Pancreas (tissue), 10 donors: ENCODE data around the gene HAUS7. TPM values are rescaled to one million over a fixed set of nuclear protein-coding genes. Genes with fewer than 3 reads are reported as not detected.

Source experiments
- ATAC-seq, 4 donors: fragments of 200-7000 bp; cut with Tn5 transposase; one replicate each; pipeline versions ENCODE4 v1.8.0 to v1.9.1; 2020; ENCODE audit warnings: mild to moderate bottlenecking in 4 of 4, moderate library complexity in 4 of 4
- DNase-seq, 6 donors: peaks; one replicate each; pipeline ENCODE4 v3.0.0-alpha.2; 2020
- FAIRE-seq: peaks from 2 replicates; lab custom pipeline; 2012; peaks lifted over from hg19 to GRCh38; lab: Jason Lieb, UNC
- H3K27ac ChIP-seq, 4 donors: fragments of 200-600 bp; sonication (generic); 1 replicate in 3 of 4; 2 replicates in 1 of 4; pipeline versions ENCODE4 v1.5.0 to v1.8.0; 2020
- H3K27me3 ChIP-seq, 4 donors: fragments of 200-600 bp; one replicate each; pipeline ENCODE4 v1.8.0; 2021
- H3K36me3 ChIP-seq, 3 donors: fragments of 200-600 bp; sonication (generic) in 1 of 3; one replicate each; pipeline versions ENCODE4 v1.5.0 to v1.8.0; 2020 to 2021
- H3K4me1 ChIP-seq, 3 donors: fragments of 200-600 bp; one replicate each; pipeline ENCODE4 v1.8.0; 2021
- H3K4me3 ChIP-seq, 4 donors: fragments of 200-600 bp; sonication (generic) in 2 of 4; one replicate each; pipeline versions ENCODE4 v1.5.0 to v1.8.0; 2020 to 2021
- H3K9me3 ChIP-seq, 4 donors: fragments of 200-600 bp; one replicate each; pipeline ENCODE4 v1.8.0; 2021
- CTCF ChIP-seq, 4 donors: fragments of 200-600 bp; sonication (generic) in 3 of 4; IDR thresholded peaks; one replicate each; pipeline versions ENCODE4 v1.5.0 to v1.8.0; 2021; ENCODE audit warnings: antibody characterized with exemption in 4 of 4
- WGBS, 2 donors: extraction: QIAGEN DNeasy Blood & Tissue Kit; methylation state at CpG; one replicate each; pipeline ENCODE4 v1.1.7; 2013; 5-methylcytosine and 5-hydroxymethylcytosine counted together
- intact Hi-C, 3 donors: fragments of 100-400 bp; cut with DNase I; formaldehyde crosslinking; loops; one replicate each; pipeline versions ENCODE4 v1.11.1 to v1.14.2; 2022
- polyA plus RNA-seq, 2 donors: library from polyadenylated mRNA; stranded (reverse); fragments of 200-250 nt; gene quantifications; one replicate each; pipeline ENCODE4 v1.2.3, GENCODE V29; 2013
- total RNA-seq, 6 donors: library from RNA; stranded (reverse); fragmentation: NEBNext Ultra II Directional in 4 of 6; extraction: Animal tissue kit (Norgen Biotek cat#: 25700) in 4 of 6; gene quantifications; one replicate each; pipeline versions ENCODE4 v1.2.1 to v1.2.4, GENCODE V29; 2021 to 2023
- donor health status: healthy with polysubstance abuse.
- donor health status: DM: no; HTN: no; CAD: no; lungs with moderate emphysema.
- donor health status: DM: no; HTN: no; CAD: no.
- donor health status: control.
- donor health status: control.
- donor health status: Bipolar disorder and iron deficiency.
- donor health status: DM: yes; HTN: yes; CAD: no.
- donor health status: DM: no; HTN: no; CAD: no.
- donor health status: DM: no; HTN: no; CAD: no.
- donor health status: DM: yes; HTN: yes; CAD: no.

HAUS7 gene
- total and polyA plus RNA-seq, 8 donors, result 4.9 to 44.1 (median 9.5) TPM

GRCh38 chrX:153441296-153441695 lies 29.1 kb downstream of the HAUS7 start:
- 22 to 51% methylated on average over 7 of the region's 7 CpGs for WGBS, 2 donors

GRCh38 chrX:153440556-153441135 lies 29.7 kb downstream of the HAUS7 start:
- no peak for FAIRE-seq
- no peak for DNase-seq
- TF ChIP-seq CTCF (IDR thresholded peaks at IDR 0.05), result no peak
- intact Hi-C loops, result no loop called here
- H3K27me3 ChIP-seq, result peaks cover 0 to 9% (median 2%) of the 10 kb centered on the region in 4 donors
- 65 to 67% methylated on average over 13 of the region's 13 CpGs for WGBS, 2 donors
- H3K27ac ChIP-seq, result no peak overlapping the region
- H3K9me3 ChIP-seq, result no peaks in the 10 kb centered on the region
- ATAC-seq, result no peak
- no peaks in the 10 kb centered on the region for H3K36me3 ChIP-seq
- H3K4me1 ChIP-seq, result no peaks in the 10 kb centered on the region
- no peak overlapping the region for H3K4me3 ChIP-seq

More at GRCh38 chrX:153441296-153441695, 29.1 kb downstream of the HAUS7 start:
- Histone ChIP-seq H3K4me3 (no peak overlapping the region), H3K27me3 (peaks cover 0 to 9% (median 2%) of the 10 kb centered on the region in 4 donors), H3K36me3 (no peaks in the 10 kb centered on the region), H3K9me3 (no peaks in the 10 kb centered on the region), H3K4me1 (no peaks in the 10 kb centered on the region), H3K27ac (no peak overlapping the region)
- no peak for ATAC-seq
- no peak for DNase-seq
- intact Hi-C loops, result no loop called here
- TF ChIP-seq CTCF (IDR thresholded peaks at IDR 0.05), result no peak
- FAIRE-seq, result no peak

GRCh38 chrX:153439977-153440376 lies 30.4 kb downstream of the HAUS7 start:
- ATAC-seq (no peak), FAIRE-seq (no peak), DNase-seq (no peak)
- Histone ChIP-seq H3K27me3 (peaks cover 0 to 9% (median 2%) of the 10 kb centered on the region in 4 donors), H3K9me3 (no peaks in the 10 kb centered on the region), H3K27ac (no peak overlapping the region), H3K4me3 (no peak overlapping the region), H3K36me3 (no peaks in the 10 kb centered on the region), H3K4me1 (no peaks in the 10 kb centered on the region)
- 65 to 84% methylated on average over 4 of the region's 4 CpGs for WGBS, 2 donors
- intact Hi-C loops, result no loop called here
- TF ChIP-seq CTCF (IDR thresholded peaks at IDR 0.05), result no peak

- no peak for TF ChIP-seq CTCF (IDR thresholded peaks at IDR 0.05)
- WGBS, 2 donors, result 19 to 46% methylated on average over 8 of the region's 8 CpGs
- intact Hi-C loops, result no loop called here
- H3K27me3 ChIP-seq, result peaks cover 0 to 9% (median 2%) of the 10 kb centered on the region in 4 donors
- H3K4me1 ChIP-seq, result no peaks in the 10 kb centered on the region
- ATAC-seq, result peak in 1 of 4 donors; percentile 60
- no peak overlapping the region for H3K4me3 ChIP-seq
- no peaks in the 10 kb centered on the region for H3K9me3 ChIP-seq
- no peak for FAIRE-seq
- DNase-seq, result no peak
- no peak overlapping the region for H3K27ac ChIP-seq
- no peaks in the 10 kb centered on the region for H3K36me3 ChIP-seq
These were observed 31.8 kb downstream of the HAUS7 start for GRCh38 chrX:153438532-153438931.

GRCh38 chrX:153435845-153436244 lies 34.5 kb downstream of the HAUS7 start:
- no peak overlapping the region for H3K4me3 ChIP-seq
- peaks cover 0 to 13% (median 2%) of the 10 kb centered on the region in 4 donors for H3K27me3 ChIP-seq
- ATAC-seq, result no peak
- 50 to 62% methylated on average over 3 of the region's 3 CpGs for WGBS, 2 donors
- H3K9me3 ChIP-seq, result no peaks in the 10 kb centered on the region
- no peaks in the 10 kb centered on the region for H3K4me1 ChIP-seq
- no peak overlapping the region for H3K27ac ChIP-seq
- intact Hi-C loops, result no loop called here
- H3K36me3 ChIP-seq, result no peaks in the 10 kb centered on the region
- DNase-seq, result no peak
- TF ChIP-seq CTCF (IDR thresholded peaks at IDR 0.05), result no peak
- FAIRE-seq, result no peak
